Panc1 (cell line): ENCODE measurements around the gene SLC35A4.

Source experiments
- CTCF ChIP-seq: fragments of 450-650 bp; IDR thresholded peaks from 2 replicates; pipeline ENCODE4 v1.5.1; 2017; ENCODE audit warnings: mild to moderate bottlenecking
- REST ChIP-seq, 2 experiments: IDR thresholded peaks; 2 replicates each; pipeline ENCODE4 v1.6.1; 2011 to 2012; ENCODE audit warnings: low read depth in 2 of 2, control low read depth in 1 of 2, low read length in 1 of 2, mild to moderate bottlenecking in 1 of 2, moderate library complexity in 1 of 2; ENCODE audit not compliant: insufficient read depth in 1 of 2
- SIN3A ChIP-seq: IDR thresholded peaks from 2 replicates; pipeline ENCODE4 v1.6.1; 2012; ENCODE audit warnings: low read depth, mild to moderate bottlenecking, low read length, moderate library complexity, borderline replicate concordance; ENCODE audit not compliant: insufficient read depth
- TCF7L2 ChIP-seq: IDR thresholded peaks from 2 replicates; pipeline ENCODE4 v1.6.1; 2011; ENCODE audit warnings: mild to moderate bottlenecking, low read depth, low read length, inconsistent platforms

- TF ChIP-seq CTCF (no peak), TCF7L2 (no peak), REST (IDR thresholded peaks at IDR 0.05; ENCODE audit: insufficient read depth in 1 of 2, low read depth in 2 of 2, low read length in 1 of 2) (no peak), SIN3A (no peak)
These were observed 3.2 kb downstream of the SLC35A4 start for GRCh38 chr5:140567871-140568270.
